HG03469 (cell line): ENCODE results near the gene PHF11.

ENCODE experiments used
- ATAC-seq: cut with Tn5 transposase; IDR thresholded peaks from one replicate; pipeline ENCODE4 v1.9.1; 2021; ENCODE audit warnings: mild to moderate bottlenecking, moderate library complexity, moderate number of reproducible peaks; ENCODE audit not compliant: unreplicated experiment

PHF11 gene

DNA sequence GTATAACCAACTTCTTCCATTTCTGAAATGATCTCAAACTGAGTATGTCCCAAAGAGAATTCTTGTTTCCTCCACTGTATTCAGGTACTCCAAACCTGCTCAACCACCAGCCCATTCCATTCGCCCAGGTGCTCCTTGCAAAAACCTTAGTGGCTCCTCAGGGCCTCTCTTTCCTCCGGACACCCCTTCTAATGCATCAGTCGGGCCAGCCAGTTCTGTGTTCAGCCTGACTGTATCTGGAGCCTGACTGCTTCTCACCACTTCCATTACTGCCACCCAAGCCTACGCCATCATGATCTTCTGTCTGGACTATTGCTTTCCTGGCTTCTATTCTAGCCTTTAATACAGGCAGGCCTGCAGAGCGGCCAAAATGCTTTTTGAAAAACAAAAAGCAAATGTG, 1.5 kb downstream of the PHF11 start:
- ATAC-seq, result no peak

DNA sequence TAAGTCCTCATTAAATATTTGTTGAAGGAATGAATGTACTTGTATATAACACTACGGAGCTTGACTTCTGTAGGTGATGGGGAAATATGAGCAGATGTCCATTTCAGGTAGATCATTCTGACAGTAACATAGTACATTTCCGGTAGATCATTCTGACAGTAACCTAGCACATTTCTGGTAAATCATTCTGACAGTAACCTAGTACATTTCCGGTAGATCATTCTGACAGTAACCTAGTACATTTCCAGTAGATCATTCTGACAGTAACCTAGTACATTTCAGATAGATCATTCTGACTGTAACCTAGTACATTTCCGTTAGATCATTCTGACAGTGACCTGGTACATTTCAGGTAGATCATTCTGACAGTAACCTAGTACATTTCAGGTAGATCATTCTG, 2.5 kb downstream of the PHF11 start:
- ATAC-seq, result no peak

DNA sequence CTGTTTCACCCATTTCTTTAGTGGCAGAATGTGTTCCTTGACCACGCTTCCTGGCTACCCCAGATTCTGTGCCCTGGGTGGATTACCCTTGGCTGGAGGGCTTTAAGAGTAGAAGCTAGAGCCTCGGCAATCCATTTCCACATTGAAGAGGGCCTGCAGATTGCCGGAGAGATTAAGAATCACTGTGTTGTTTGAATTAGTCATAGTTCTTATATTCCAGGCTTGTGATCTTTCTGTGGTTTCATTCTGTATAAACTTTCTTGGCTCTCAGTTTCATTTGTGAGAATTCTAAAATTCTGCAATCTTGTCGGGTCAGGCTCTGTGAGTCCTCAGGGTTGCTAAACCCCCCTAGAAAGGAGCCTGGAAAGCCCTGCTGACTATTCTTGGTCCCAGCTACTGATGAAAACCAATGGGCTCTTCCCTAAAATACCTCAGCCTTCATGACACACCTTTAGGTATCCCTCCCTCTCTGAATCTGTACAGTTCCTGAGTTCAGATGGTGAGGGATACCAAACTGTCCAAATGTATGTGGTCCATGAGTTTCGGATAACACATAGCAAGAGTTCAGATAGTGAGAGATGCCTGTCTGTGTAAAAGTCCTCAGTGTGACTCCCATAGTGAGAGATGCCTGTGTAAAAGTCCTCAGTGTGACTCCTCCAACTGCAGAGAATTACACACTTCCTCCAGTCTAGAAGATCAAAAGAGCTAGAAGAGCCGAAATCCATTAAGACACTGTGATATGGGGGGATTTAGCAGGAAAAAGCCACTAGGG, 4.3 kb downstream of the PHF11 start:
- ATAC-seq, result no peak

DNA sequence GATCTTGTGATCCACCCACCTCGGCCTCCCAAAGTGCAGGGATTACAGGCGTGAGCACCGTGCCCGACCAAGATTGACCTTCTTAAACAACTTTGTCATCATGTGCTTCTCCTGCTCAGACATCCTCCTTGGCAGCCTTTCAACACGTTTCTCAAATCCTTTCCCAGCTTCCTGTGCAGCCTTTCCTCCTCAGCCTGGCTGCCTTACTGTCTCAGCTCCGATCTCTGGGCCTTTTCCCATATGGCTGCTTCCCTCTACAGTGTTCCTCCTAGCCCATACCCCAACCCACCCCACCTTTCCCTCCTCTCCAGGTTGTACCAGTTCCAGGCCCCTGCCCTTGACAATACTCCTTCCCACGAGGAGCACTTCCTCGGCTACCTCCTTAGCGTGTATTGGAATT, 7.2 kb downstream of the PHF11 start:
- ATAC-seq, result no peak

DNA sequence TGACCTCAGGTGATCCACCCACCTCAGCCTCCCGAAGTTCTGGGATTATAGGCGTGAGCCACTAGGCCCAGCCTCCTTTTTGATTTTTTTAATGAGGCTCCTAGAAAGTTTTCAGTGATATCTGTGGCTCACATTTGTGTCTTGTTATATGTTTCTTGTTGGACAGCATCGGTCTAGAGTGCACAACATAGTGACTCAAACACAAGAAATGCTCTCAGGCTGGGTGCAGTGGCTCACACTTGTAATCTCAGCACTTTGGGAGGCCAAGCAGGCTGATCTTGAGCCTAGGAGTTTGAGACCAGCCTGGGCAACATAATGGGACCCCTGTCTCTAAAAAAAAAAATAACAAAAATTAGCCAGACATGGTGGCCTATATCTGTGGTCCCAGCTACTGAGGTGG, 8.2 kb downstream of the PHF11 start:
- ATAC-seq, result no peak

DNA sequence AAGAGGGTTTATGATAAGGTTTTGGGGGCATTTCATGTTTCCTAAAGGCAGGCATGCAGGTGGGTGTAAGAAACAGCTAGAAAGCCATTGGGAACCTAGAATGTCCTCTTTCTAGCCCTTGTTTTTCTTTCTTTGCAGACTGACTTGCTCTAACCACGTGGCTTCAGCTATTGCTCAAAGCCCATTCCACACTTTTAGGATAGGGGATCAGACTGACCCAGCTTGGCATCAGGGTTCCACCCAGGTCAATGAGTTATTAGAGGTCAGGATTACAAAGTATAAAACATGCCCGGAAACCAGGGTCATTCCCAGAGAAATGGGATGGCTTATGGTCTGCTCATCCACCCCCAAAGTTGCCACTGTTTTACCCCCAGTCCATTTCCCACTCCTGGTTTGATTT, 16.8 kb downstream of the PHF11 start:
- ATAC-seq, result no peak

DNA sequence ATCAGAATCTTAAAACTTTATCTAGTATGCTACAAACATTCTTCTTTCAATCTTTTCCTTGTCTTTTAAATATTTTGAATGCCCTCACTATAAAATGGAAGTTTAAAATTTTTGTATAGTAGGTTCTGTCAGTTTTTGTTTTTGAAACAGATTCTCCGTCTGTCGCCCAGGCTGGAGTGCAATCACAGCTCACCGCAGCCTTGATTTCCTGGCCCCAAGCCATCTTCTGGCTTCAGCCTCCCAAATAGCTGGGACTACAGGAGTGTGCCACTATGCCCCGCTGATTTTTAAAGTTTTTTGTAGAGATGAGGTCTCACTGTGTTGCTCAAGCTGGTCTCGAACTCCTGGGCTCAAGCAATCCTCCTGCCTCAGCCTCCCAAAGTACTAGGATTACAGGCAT, 20.7 kb downstream of the PHF11 start:
- ATAC-seq, result no peak

DNA sequence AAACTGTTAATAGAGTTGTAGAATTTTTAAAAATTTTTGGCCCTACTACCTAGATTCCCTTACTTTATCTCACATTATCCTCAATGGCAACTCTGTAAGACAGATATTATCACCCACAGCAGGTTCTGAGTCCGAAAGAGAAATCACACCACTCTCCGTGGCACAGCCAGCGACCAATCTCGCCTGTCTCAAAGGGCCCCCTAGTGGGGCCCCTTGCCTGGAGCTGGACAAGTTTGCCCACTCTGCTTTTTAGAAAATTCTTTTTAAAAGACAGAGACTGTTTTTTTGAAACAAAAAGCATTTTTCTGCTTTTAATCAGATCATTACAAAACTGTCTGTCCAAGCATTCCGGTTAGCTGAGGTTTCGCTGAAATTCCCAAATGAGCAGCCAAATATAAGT, 21.7 kb downstream of the PHF11 start:
- ATAC-seq, result no peak

DNA sequence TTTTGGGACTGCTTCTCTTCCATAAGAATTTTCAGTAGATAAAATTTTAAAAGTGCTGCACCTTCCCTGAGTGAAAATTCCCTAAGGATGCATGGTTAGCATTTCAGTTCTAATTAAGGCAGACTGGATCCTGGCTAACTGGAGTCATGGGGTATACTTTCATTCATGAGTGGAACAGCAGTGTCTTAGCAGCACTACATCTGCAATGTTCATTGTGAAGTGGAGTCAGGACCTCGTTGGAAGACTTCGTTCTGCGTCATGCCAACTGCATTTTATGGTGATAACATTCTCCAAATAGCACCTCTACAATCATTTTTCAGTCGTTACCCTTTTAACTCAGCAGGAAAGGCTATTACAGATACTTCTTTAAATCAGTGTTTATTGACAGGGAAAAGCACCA, 25.5 kb downstream of the PHF11 start:
- no peak for ATAC-seq

DNA sequence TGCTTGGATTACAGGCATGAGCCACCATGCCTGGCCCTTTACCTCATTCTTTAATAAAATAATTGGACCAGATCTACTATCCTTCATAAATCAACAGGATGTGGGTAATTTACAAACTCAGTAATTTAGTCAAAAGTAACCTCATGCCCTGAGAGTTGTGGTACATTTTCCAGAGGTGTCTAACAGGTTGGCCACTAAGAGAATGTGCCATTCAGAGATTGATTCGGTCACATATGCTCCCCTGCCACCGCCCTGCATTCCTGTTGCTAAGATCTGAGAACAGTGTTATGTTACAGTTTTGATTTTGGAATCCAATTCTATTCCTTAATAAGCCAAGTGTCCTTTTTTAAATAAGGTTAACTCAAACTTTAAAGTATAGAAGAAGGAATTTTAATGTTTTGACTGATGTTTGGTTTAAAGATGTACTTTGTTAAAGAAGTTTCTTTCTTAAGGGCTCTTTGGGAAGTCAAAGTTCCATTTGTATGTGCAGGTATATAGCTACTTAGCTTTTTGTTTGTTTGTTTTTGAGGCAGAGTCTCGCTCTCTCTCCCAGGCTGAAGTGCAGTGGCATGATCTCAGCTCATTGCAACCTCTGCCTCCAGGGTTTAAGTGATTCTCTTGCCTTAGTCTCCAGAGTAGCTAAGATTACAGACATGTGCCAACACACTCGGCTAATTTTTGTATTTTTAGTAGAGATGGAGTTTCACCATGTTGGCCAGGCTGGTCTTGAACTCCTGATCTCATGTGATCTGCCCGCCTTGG, 29.2 kb downstream of the PHF11 start:
- ATAC-seq, result no peak

DNA sequence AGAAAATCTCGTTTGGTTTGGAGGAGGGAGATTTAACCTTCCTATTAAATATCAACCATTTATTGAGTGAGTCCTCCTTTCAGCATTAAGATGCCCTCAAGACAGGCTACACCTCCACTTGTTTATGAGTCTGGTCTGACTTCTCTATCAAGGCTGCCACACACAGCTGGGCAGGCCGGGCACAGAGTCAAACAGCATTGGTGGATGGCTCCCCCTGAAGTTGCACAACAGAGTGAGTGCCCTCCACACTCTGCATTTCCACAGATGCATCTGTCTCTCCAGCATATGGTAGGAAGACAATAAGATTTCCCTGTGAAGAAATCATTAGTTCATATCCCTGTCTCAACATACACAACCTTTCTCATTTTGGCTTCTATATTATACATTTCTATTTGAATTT, 31.4 kb downstream of the PHF11 start:
- no peak for ATAC-seq

DNA sequence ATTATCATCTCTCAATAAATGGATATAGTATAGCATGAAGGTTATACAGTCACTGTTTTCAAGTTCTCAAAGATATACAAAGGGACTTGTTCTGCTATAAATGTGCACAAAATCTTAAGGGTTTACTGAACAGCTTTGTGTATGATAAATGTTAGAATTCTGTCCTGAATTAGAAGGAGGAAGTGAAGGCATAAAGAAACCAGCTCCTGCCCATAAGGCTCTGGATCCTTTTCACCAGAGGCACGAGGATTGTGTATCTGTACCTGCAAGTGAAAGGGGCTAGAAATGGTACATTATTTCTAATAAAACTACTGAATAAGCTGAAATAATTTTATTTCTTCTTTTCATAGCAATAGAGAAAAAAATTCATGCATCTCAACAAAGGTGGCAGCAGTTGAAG, 32.4 kb downstream of the PHF11 start:
- no peak for ATAC-seq

DNA sequence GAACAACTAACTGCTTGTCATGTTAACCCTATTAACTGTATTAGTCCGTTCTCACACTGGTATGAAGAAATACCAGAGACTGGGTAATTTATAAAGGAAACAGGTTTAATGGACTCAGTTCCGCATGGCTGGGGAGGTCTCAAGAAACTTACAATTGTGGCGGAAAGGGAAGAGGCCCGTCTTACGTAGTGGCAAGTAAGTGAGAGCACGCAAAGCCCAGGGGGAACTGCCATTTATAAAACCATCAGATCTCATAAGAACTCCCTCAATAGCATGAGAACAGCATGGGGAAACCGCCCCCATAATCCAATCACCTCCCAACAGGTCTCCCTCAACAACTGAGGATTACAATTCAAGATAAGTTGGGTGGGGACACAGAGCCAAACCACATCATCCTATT, 34.7 kb downstream of the PHF11 start:
- no peak for ATAC-seq

DNA sequence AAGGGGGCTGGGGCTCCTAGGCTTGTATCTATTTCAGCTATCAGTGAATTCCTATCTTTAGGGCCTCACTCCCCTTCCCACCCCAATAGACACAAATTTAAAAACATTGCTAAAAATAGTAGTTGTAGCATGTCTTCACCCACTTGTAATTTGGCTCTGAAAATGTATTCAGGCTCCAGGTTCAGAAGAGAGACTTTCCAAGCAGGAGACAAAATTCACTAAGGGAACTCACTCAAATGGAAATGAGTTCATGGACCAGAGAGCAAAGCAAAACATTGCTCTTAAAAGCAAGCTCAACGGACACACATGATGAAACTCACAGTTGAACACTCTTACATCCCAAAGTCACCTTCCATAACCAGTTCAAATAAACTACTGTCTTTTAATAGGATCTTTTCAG, 36.8 kb downstream of the PHF11 start:
- no peak for ATAC-seq

DNA sequence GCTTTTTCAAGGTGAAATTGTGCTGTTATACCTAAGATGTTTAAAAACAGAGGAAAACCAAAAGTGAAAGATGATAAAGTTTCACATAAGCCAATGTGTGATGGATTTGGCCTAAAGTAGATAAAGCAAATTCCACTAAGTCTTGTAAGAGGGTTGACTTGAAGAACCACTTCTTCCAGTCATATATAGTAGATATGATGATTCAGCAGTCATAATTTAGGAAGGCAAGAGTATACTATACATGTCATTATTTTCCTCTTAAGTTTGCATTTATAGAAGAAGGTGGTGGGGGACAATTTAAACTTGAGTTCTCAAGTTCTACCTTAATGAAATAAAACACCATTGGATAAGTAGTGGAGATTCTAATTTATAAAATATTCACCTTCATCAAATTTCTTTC, 37.3 kb downstream of the PHF11 start:
- ATAC-seq, result no peak

DNA sequence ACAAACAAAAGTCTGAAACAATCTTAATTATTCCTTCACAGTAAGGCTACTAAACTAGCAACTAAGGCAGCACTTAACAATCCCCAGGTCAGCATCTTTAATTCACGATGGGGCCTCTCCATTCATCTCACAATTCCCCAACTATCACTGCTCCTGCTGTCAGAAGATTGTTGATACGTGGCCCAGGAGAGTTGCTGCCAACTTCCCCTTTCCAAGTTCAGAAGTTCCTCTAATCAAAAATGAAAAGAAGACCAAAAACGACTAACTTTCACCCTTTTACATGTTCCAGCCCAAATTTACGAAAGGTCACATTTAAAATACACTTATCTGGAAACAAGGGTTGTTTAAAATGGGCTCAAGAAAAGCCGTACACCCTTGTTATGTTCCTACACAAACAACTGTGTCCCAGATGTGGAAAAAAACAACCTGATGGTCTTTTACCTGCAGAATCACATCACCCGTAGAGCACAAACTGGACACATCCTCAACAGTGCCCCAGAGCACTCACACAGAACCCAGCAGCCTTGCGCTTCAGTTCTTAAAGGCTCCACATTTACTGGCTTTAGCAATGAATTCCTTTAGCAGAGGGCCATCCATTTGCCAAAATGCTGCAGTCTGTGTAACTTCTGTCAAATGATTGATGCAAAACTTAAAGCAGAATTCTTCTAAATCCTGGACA, 38.0 kb downstream of the PHF11 start:
- ATAC-seq, result no peak

DNA sequence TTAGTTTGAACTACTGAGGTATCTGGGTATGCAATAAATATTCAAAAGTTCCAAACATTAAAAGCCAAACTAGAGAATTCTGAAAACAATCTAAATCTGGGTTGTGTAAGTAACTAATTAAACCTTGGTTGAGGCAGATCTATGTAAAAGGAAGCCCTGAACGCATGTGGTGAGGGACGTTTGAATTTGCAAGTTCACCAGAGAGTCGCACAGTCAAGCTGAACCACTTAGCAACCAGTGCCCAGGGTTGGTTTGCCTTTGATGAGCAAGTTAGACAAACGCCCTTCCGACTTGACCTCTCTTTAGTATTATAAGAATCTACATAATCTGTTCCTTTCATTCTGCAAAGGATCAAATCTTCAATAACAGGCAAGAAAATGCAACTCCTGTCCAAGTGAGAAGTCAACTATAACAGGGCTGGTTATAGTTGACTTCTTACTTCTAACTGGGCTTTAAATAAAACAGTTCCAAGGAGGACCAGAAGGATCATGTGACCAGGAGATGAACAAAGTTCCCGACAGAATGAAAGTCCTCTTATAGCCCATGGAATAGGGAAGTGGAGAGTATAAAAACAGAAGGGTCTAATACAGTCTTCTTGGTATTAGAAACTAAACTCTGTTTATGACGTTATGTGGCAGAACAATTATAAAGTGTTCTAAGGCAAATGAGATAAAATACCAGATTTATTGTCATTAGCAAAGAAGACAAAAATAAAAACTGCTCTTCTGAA, 40.6 kb downstream of the PHF11 start:
- ATAC-seq, result no peak

DNA sequence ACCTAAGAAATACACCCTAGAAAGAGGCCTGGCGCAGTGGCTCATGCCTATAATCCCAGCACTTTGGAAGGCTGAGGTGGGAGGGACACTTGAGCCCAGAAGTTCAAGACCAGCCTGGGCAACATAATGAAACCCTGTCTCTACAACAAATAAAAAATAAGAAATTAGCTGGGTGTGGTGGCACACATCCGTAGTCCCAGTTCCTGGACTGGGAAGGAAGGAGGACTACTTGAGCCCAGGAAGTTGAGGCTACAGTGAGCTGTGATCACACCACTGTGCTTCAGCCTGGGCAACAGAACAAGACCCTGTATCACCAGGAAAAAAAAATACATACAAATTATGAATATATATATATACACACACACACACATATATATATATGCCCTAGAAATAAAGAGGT, 42.7 kb downstream of the PHF11 start:
- no peak for ATAC-seq

DNA sequence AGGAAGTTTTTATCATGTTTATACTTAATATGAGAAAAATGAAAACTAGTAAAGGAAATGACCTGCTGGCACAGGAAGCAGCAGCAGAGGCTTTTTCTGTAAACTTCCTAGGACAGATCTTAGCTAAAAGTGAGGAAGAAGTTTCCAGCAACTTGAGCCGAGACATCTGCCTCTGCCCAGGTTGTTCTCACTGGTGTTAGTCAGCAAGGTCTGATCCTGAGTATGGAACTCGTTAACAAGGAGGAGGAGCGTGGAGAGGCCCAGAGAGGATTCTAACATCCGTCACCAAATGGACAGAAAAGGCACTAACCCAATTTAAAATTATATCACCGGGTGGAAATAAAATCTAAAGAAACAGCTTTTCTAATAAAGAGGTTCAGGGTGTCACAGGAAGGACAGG, 43.6 kb downstream of the PHF11 start:
- ATAC-seq, result no peak

DNA sequence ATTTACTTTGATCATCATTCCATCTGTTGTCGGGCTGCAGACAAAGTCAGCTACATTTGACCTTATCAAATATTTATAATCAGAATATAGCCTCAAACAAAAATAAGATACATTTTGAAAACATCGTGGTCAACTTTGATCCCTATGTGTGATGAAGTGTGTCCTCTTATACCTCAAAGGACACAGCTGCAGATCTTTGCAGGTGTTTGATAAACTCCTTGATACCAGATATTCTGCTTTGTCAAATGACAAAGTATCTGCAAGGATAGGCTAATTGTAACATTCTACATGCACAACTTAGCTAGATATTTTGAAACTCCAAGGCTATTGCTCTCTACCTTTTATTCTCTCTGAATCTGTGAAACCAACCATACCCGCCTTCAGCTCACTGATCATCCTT, 44.0 kb downstream of the PHF11 start:
- no peak for ATAC-seq

DNA sequence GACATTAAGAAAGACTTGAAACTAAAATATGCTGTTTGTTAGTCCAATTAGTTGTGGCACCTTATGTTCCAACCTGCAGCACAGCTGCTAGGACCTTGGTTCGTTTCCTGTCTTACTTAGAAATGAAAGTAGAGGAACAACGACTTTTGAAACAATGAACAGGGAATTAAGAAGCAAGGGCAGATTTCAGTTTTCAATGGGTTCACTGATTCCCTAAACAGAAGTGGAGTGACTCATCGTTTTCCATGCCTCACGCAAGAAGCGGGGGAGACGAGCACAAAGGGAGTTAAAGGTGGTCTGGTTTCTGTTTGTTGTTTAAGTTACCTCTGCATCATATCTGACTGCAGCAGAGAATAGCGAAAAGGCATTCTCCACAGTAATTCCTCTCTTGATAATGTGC, 44.8 kb downstream of the PHF11 start:
- no peak for ATAC-seq
